Stimulated activated CD8-positive, alpha-beta memory T cell treated with anti-CD3 and anti-CD28 coated beads, Interleukin-2, amount 100 ng/mL, for 48 hours (primary cell): ENCODE measurements around the gene SPCS2.
"Not testable (repeated sequence)": the region's sequence is repeated elsewhere in the genome, so short reads cannot be mapped to it uniquely, and the experiment has no call there.

Experiments
- DNase-seq, 2 donors: peaks; one replicate each; pipeline ENCODE4 v3.0.0-alpha.2; 2020; ENCODE audit warnings: low read depth in 2 of 2

The SPCS2 gene

GRCh38 chr11:74949753-74950137 lies 679 bp downstream of the SPCS2 start:
- DNase-seq: no peak

- no peak for DNase-seq
Observed at GRCh38 chr11:74950374-74950969, 1.4 kb downstream of the SPCS2 start.

- DNase-seq: no peak
Observed at GRCh38 chr11:74951226-74951625, 2.2 kb downstream of the SPCS2 start.

- DNase-seq: no peak
Observed at GRCh38 chr11:74952752-74953151, 3.7 kb downstream of the SPCS2 start.

GRCh38 chr11:74953451-74953850 lies 4.4 kb downstream of the SPCS2 start:
- DNase-seq: no peak

- no peak for DNase-seq
Observed at GRCh38 chr11:74954199-74954598, 5.1 kb downstream of the SPCS2 start.

GRCh38 chr11:74956397-74957015 lies 7.4 kb downstream of the SPCS2 start:
- no peak for DNase-seq

GRCh38 chr11:74957937-74958629 lies 9.0 kb downstream of the SPCS2 start:
- DNase-seq: no peak

GRCh38 chr11:74960128-74960527 lies 11.1 kb downstream of the SPCS2 start:
- not testable (repeated sequence) for DNase-seq

GRCh38 chr11:74966651-74967050 lies 17.6 kb downstream of the SPCS2 start:
- DNase-seq: no peak

- no peak for DNase-seq
Observed at GRCh38 chr11:74970852-74971395, 21.9 kb downstream of the SPCS2 start.

GRCh38 chr11:74971424-74971823 lies 22.4 kb downstream of the SPCS2 start:
- no peak for DNase-seq

- no peak for DNase-seq
Observed at GRCh38 chr11:74978041-74978440, 29.0 kb downstream of the SPCS2 start.

GRCh38 chr11:74980634-74981033 lies 31.6 kb downstream of the SPCS2 start:
- no peak for DNase-seq

- DNase-seq: no peak
Observed at GRCh38 chr11:74981888-74982287, 32.8 kb downstream of the SPCS2 start.

GRCh38 chr11:74984070-74984469 lies 35.0 kb downstream of the SPCS2 start:
- no peak for DNase-seq

GRCh38 chr11:74984730-74985129 lies 35.7 kb downstream of the SPCS2 start:
- no peak for DNase-seq

GRCh38 chr11:74988541-74989259 lies 39.6 kb downstream of the SPCS2 start, which contains the start of gene NEU3:
NEU3 (plus strand) TSS chr11:74988933; CDS start chr11:74989061, 128 bp downstream.
- DNase-seq: peak; percentile 73 to 81

- no peak for DNase-seq
Observed at GRCh38 chr11:74989260-74989638, 40.2 kb downstream of the SPCS2 start.

- DNase-seq: not testable (repeated sequence)
Observed at GRCh38 chr11:74990150-74990549, 41.1 kb downstream of the SPCS2 start.

GRCh38 chr11:74990941-74991340 lies 41.9 kb downstream of the SPCS2 start:
- DNase-seq: no peak

GRCh38 chr11:74992852-74993251 lies 43.8 kb downstream of the SPCS2 start:
- DNase-seq: no peak
